HCT116 (cell line): Measurements from ENCODE around the gene CKM. TPM values are rescaled to one million over a fixed set of nuclear protein-coding genes. Genes with fewer than 3 reads are reported as not detected.

Experiments
- ATAC-seq: fragments of 200-7000 bp; cut with Tn5 transposase; 2 replicates; pipeline ENCODE4 v1.9.1; 2020; ENCODE audit warnings: mild to moderate bottlenecking, moderate library complexity
- BruUV-seq: library from RNA; stranded (reverse); fragments of 400-500 nt; replicated peaks from 2 replicates; lab custom pipeline; 2021; lab: Mats Ljungman, UMichigan
- CTCF ChIA-PET: fragments of 300-600 bp; sonication (Branson Sonifier 250); formaldehyde crosslinking; loops from one replicate; lab custom pipeline; 2021; ENCODE audit warnings: antibody characterized with exemption; lab: Charles Lee
- POLR2A ChIA-PET: fragments of 300-600, 350-600 bp; sonication (Branson Sonifier 250); formaldehyde crosslinking; loops from one replicate; lab custom pipeline; 2021; ENCODE audit warnings: antibody characterized with exemption; lab: Charles Lee
- RAD21 ChIA-PET, 2 experiments: fragments of 300-600 bp; sonication (Branson Sonifier 250); formaldehyde crosslinking; loops; one replicate each; lab custom pipeline; 2023; ENCODE audit warnings: low total read pairs in 2 of 2; ENCODE audit not compliant: uncharacterized antibody in 2 of 2, unreplicated experiment in 2 of 2, low non-redundant PET in 1 of 2; lab: Charles Lee
- DNase-seq: peaks from one replicate; pipeline ENCODE4 v3.0.0-alpha.2; 2010; ENCODE audit warnings: low read depth, low spot score
- H2AFZ ChIP-seq: fragments of 200-600 bp; shearing (Covaris generic), sonication (generic); 2 replicates; pipeline ENCODE4 v1.6.1; 2017; ENCODE audit warnings: low read depth, mixed run types, mixed read lengths, antibody characterized with exemption, low read length; ENCODE audit not compliant: poor library complexity, severe bottlenecking
- H3K27ac ChIP-seq: 2 replicates; pipeline ENCODE4 v1.5.1; 2012; ENCODE audit warnings: low read depth, low read length
- H3K27me3 ChIP-seq: fragments of 200-600 bp; sonication (generic); 2 replicates; pipeline ENCODE4 v1.6.1; 2016; ENCODE audit warnings: mixed run types, low read length, mixed read lengths; ENCODE audit not compliant: insufficient read depth
- H3K36me3 ChIP-seq, 2 experiments: fragments of 200-500 bp in 1 of 2; fragments of 200-600 bp in 1 of 2; sonication (Bioruptor generic) in 1 of 2; sonication (generic) in 1 of 2; 2 replicates each; pipeline versions ENCODE4 v1.5.1 to v1.6.1; 2014 to 2016; ENCODE audit warnings: low read length in 2 of 2, inconsistent platforms in 1 of 2, mixed read lengths in 1 of 2, mixed run types in 1 of 2; ENCODE audit not compliant: insufficient read depth in 2 of 2, control insufficient read depth in 1 of 2
- H3K4me1 ChIP-seq, 2 experiments: fragments of 200-600 bp in 1 of 2; sonication (generic) in 1 of 2; 2 replicates each; pipeline versions ENCODE4 v1.5.1 to v1.6.1; 2012 to 2017; ENCODE audit warnings: low read length in 2 of 2, inconsistent platforms in 1 of 2, mild to moderate bottlenecking in 1 of 2, mixed read lengths in 1 of 2, mixed run types in 1 of 2, moderate library complexity in 1 of 2; ENCODE audit not compliant: insufficient read depth in 2 of 2, control insufficient read depth in 1 of 2
- H3K4me2 ChIP-seq: fragments of 200-600 bp; sonication (generic); 2 replicates; pipeline ENCODE4 v1.6.1; 2017; ENCODE audit warnings: mixed run types, low read length, mixed read lengths
- H3K4me3 ChIP-seq, 2 experiments: fragments of 200-600 bp in 1 of 2; sonication (generic) in 1 of 2; replicated peaks in 1 of 2; 2 replicates each; pipeline ENCODE4 v1.5.1; 2011 to 2016; ENCODE audit warnings: low read length in 2 of 2, control low read depth in 1 of 2, low read depth in 1 of 2, mild to moderate bottlenecking in 1 of 2, mixed read lengths in 1 of 2, mixed run types in 1 of 2
- H3K79me2 ChIP-seq: fragments of 200-600 bp; sonication (generic); 2 replicates; pipeline ENCODE4 v1.6.1; 2017; ENCODE audit warnings: mild to moderate bottlenecking, mixed run types, low read length, moderate library complexity, mixed read lengths; ENCODE audit not compliant: insufficient read depth
- H3K9ac ChIP-seq: fragments of 200-600 bp; sonication (generic); 2 replicates; pipeline ENCODE4 v1.6.1; 2016; ENCODE audit warnings: low read length, mixed read lengths
- H3K9me2 ChIP-seq: fragments of 200-600 bp; sonication (generic), shearing (Covaris generic); 2 replicates; pipeline ENCODE4 v1.6.1; 2017; ENCODE audit warnings: mixed run types, mild to moderate bottlenecking, moderate library complexity; ENCODE audit not compliant: insufficient read depth
- H3K9me3 ChIP-seq, 2 experiments: fragments of 200-500 bp in 1 of 2; fragments of 200-600 bp in 1 of 2; sonication (Bioruptor generic) in 1 of 2; sonication (generic) in 1 of 2; 2 replicates each; pipeline ENCODE4 v1.6.1; 2014 to 2017; ENCODE audit warnings: low read length in 2 of 2, mixed read lengths in 2 of 2, inconsistent platforms in 1 of 2, low read depth in 1 of 2, mild to moderate bottlenecking in 1 of 2, mixed run types in 1 of 2, moderate library complexity in 1 of 2; ENCODE audit not compliant: control insufficient read depth in 1 of 2, insufficient read depth in 1 of 2
- H4K20me1 ChIP-seq: fragments of 200-600 bp; sonication (generic), shearing (Covaris generic); 2 replicates; pipeline ENCODE4 v1.6.1; 2017; ENCODE audit warnings: mixed run types, mild to moderate bottlenecking, moderate library complexity; ENCODE audit not compliant: insufficient read depth
- CTCF ChIP-seq, 3 experiments: fragments of 200-600 bp in 1 of 3; sonication (generic) in 1 of 3; IDR thresholded peaks in 2 of 3; conservative IDR thresholded peaks in 1 of 3; 2 replicates each; pipeline ENCODE4 v1.5.1; 2012 to 2017; ENCODE audit warnings: low read depth in 2 of 3, low read length in 2 of 3, antibody characterized with exemption in 1 of 3, borderline replicate concordance in 1 of 3, control low read depth in 1 of 3, mild to moderate bottlenecking in 1 of 3, mixed read lengths in 1 of 3, mixed run types in 1 of 3, moderate library complexity in 1 of 3; ENCODE audit not compliant: insufficient read depth in 1 of 3
- EZH2 ChIP-seq: fragments of 200-600 bp; sonication (generic); IDR thresholded peaks from 2 replicates; pipeline ENCODE4 v1.6.1; 2017; ENCODE audit warnings: antibody characterized with exemption, mixed run types
- FOSL1 ChIP-seq: IDR thresholded peaks from 2 replicates; pipeline ENCODE4 v1.6.1; 2012; ENCODE audit warnings: low read depth
- POLR2A ChIP-seq: IDR thresholded peaks from 2 replicates; pipeline ENCODE4 v1.7.0; 2011; ENCODE audit warnings: borderline replicate concordance; ENCODE audit not compliant: insufficient read depth, insufficient read length; ENCODE audit errors: extremely low read depth
- POLR2AphosphoS5 ChIP-seq: IDR thresholded peaks from 2 replicates; pipeline ENCODE4 v1.6.1; 2011; ENCODE audit warnings: mild to moderate bottlenecking, low read depth, low read length, moderate library complexity
- RAD21 ChIP-seq: IDR thresholded peaks from 2 replicates; pipeline ENCODE4 v1.6.1; 2012; ENCODE audit warnings: low read depth, mild to moderate bottlenecking
- REST ChIP-seq: IDR thresholded peaks from 2 replicates; pipeline ENCODE4 v1.6.1; 2012; ENCODE audit warnings: low read depth
- SIN3A ChIP-seq: IDR thresholded peaks from 2 replicates; pipeline ENCODE4 v1.6.1; 2012; ENCODE audit warnings: low read depth
- TCF7L2 ChIP-seq: IDR thresholded peaks from 2 replicates; pipeline ENCODE4 v1.7.0; 2011; ENCODE audit warnings: borderline replicate concordance, inconsistent platforms; ENCODE audit not compliant: insufficient read depth, insufficient read length; ENCODE audit errors: extremely low read depth
- YY1 ChIP-seq: IDR thresholded peaks from 2 replicates; pipeline ENCODE4 v1.6.1; 2011; ENCODE audit warnings: low read length, low read depth, moderate library complexity, mild to moderate bottlenecking; ENCODE audit not compliant: insufficient replicate concordance; ENCODE audit errors: extremely low read depth
- ZBTB33 ChIP-seq: IDR thresholded peaks from 2 replicates; pipeline ENCODE4 v1.6.1; 2011; ENCODE audit warnings: mild to moderate bottlenecking, low read length, moderate library complexity; ENCODE audit not compliant: insufficient replicate concordance; ENCODE audit errors: extremely low read depth
- ZFX ChIP-seq: fragments of 450-650 bp; IDR thresholded peaks from 2 replicates; pipeline ENCODE4 v1.6.1; 2017
- ZNF274 ChIP-seq: fragments of 200-500 bp; sonication (Bioruptor generic); IDR thresholded peaks from 2 replicates; pipeline ENCODE4 v1.6.1; 2014; ENCODE audit warnings: mild to moderate bottlenecking, low read depth, low read length, inconsistent platforms
- intact Hi-C: fragments of 100-400 bp; cut with micrococcal nuclease; formaldehyde crosslinking; loops from 2 replicates; pipeline ENCODE4 v1.10.0; 2022
- total RNA-seq: library from RNA; stranded (reverse); gene quantifications from one replicate; pipeline ENCODE4 v1.2.1, GENCODE V29; 2021; ENCODE audit not compliant: unreplicated experiment

The CKM gene
- total RNA-seq, 1 experiment from 2014 or later = not detected

GRCh38 chr19:45267296-45267695 is 55.4 kb downstream of the CKM start:
- RAD21 ChIA-PET = no interaction called here
- Histone ChIP-seq H3K36me3 (peaks cover 2 to 4% of the 10 kb centered on the region in 2 experiments; a peak in 3 of 4 replicates), H3K4me2 (no peak overlapping the region), H3K4me3 (no peak overlapping the region), H2AFZ (no peak overlapping the region), H3K9me3 (no peaks in the 10 kb centered on the region), H3K4me1 (no peaks in the 10 kb centered on the region), H4K20me1 (no peaks in the 10 kb centered on the region), H3K9me2 (no peaks in the 10 kb centered on the region), H3K27me3 (no peaks in the 10 kb centered on the region), H3K27ac (no peak overlapping the region), H3K79me2 (no peaks in the 10 kb centered on the region), H3K9ac (no peak overlapping the region)
- CTCF ChIA-PET = no interaction called here
- POLR2A ChIA-PET = no interaction called here
- no TSS peak for BruUV-seq
- no peak for DNase-seq
- TF ChIP-seq ZFX (no peak), TCF7L2 (no peak), RAD21 (no peak), ZNF274 (no peak), YY1 (no peak), POLR2A (no peak), EZH2 (no peak)
- no peak for ATAC-seq
- intact Hi-C loops = no loop called here

- no peak overlapping the region for H3K27ac ChIP-seq
- H3K4me2 ChIP-seq = no peak overlapping the region
- H3K36me3 ChIP-seq = peaks cover 2 to 4% of the 10 kb centered on the region in 2 experiments; a peak in 3 of 4 replicates
- RAD21 ChIA-PET = no interaction called here
- H3K9me2 ChIP-seq = no peaks in the 10 kb centered on the region
- POLR2A ChIA-PET = no interaction called here
- no TSS peak for BruUV-seq
- H3K4me3 ChIP-seq = no peak overlapping the region
- DNase-seq (no peak), ATAC-seq (no peak)
- CTCF ChIA-PET = no interaction called here
- no peak overlapping the region for H3K9ac ChIP-seq
- H4K20me1 ChIP-seq = no peaks in the 10 kb centered on the region
- no peaks in the 10 kb centered on the region for H3K4me1 ChIP-seq
- no peaks in the 10 kb centered on the region for H3K79me2 ChIP-seq
- no peaks in the 10 kb centered on the region for H3K9me3 ChIP-seq
- intact Hi-C loops = no loop called here
- H2AFZ ChIP-seq = no peak overlapping the region
- no peaks in the 10 kb centered on the region for H3K27me3 ChIP-seq
- TF ChIP-seq SIN3A (no peak), POLR2AphosphoS5 (no peak), FOSL1 (no peak), CTCF (IDR thresholded peaks at IDR 0.05 in 2 of 3, conservative IDR thresholded peaks at IDR 0.05 in 1 of 3; ENCODE audit: borderline replicate concordance in 1 of 3, insufficient read depth in 1 of 3, low read depth in 2 of 3, low read length in 2 of 3) (no peak), ZNF274 (no peak), REST (no peak), ZBTB33 (no peak)
Observed at GRCh38 chr19:45265375-45265774, 57.3 kb downstream of the CKM start.
